Lung (tissue), 12 donors: ENCODE results near the gene NUB1. TPM values are rescaled to one million over a fixed set of nuclear protein-coding genes. Genes with fewer than 3 reads are reported as not detected.

ENCODE experiments used
- ATAC-seq: fragments of 200-7000 bp; cut with Tn5 transposase; one replicate; pipeline ENCODE4 v1.9.1; 2020; ENCODE audit warnings: moderate number of reproducible peaks; ENCODE audit not compliant: insufficient read depth, low FRiP score
- DNase-seq, 3 donors: peaks; one replicate each; pipeline ENCODE4 v3.0.0-alpha.2; 2013 to 2017
- H3K27ac ChIP-seq, 2 donors: one replicate each; pipeline ENCODE4 v1.5.1; 2013; ENCODE audit warnings: mild to moderate bottlenecking in 2 of 2, moderate library complexity in 2 of 2, control low read depth in 1 of 2, inconsistent platforms in 1 of 2, low read depth in 1 of 2, low read length in 1 of 2
- H3K27me3 ChIP-seq, 3 donors: one replicate each; pipeline ENCODE4 v1.5.1; 2013; ENCODE audit warnings: low read length in 2 of 3; ENCODE audit not compliant: control insufficient read depth in 3 of 3, insufficient read depth in 3 of 3
- H3K36me3 ChIP-seq, 4 donors: one replicate each; pipeline ENCODE4 v1.5.1; 2013; ENCODE audit warnings: low read length in 4 of 4, mild to moderate bottlenecking in 1 of 4, moderate library complexity in 1 of 4; ENCODE audit not compliant: control insufficient read depth in 4 of 4, insufficient read depth in 4 of 4
- H3K4me1 ChIP-seq, 5 donors: one replicate each; pipeline ENCODE4 v1.5.1; 2013; ENCODE audit warnings: low read length in 5 of 5, mild to moderate bottlenecking in 2 of 5, moderate library complexity in 1 of 5; ENCODE audit not compliant: control insufficient read depth in 5 of 5, insufficient read depth in 5 of 5
- H3K4me3 ChIP-seq: one replicate; pipeline ENCODE4 v1.5.1; 2013; ENCODE audit warnings: mild to moderate bottlenecking, control low read depth, moderate library complexity
- H3K9ac ChIP-seq, 2 donors: one replicate each; pipeline ENCODE4 v1.5.1; 2013; ENCODE audit warnings: low read length in 2 of 2, control low read depth in 1 of 2; ENCODE audit not compliant: insufficient read depth in 1 of 2
- H3K9me3 ChIP-seq, 4 donors: one replicate each; pipeline ENCODE4 v1.5.1; 2013; ENCODE audit warnings: low read length in 3 of 4, mild to moderate bottlenecking in 1 of 4, moderate library complexity in 1 of 4; ENCODE audit not compliant: control insufficient read depth in 4 of 4, insufficient read depth in 3 of 4
- WGBS, 2 donors: extraction: QIAGEN DNeasy Blood & Tissue Kit; methylation state at CpG; one replicate each; pipeline ENCODE4 v1.1.7; 2013; 5-methylcytosine and 5-hydroxymethylcytosine counted together
- polyA plus RNA-seq, 2 donors: library from polyadenylated mRNA; stranded (reverse); fragments of 200-250 nt; gene quantifications; one replicate each; pipeline ENCODE4 v1.2.1, GENCODE V29; 2013
- total RNA-seq, 2 donors: library from RNA; depleted of rRNA in 1 of 2; stranded (reverse); fragments of >200 nt in 1 of 2; gene quantifications; one replicate each; pipeline ENCODE4 v1.2.1, GENCODE V29; 2014 to 2021
- TF ChIP-seq, protein P1 (sequence below): IDR thresholded peaks from 2 replicates; pipeline ENCODE4 v1.5.1; 2012; ENCODE audit warnings: mild to moderate bottlenecking; ENCODE audit errors: control extremely low read depth, extremely low read depth
- donor health status: control.
- donor health status: control.
- donor health status: Bipolar disorder and iron deficiency.
- donor health status: healthy.
- donor health status: DM: yes; HTN: yes; CAD: no.

Gene NUB1
- total and polyA plus RNA-seq, 4 donors = 22.6 to 47.4 (median 34.6) TPM

DNA sequence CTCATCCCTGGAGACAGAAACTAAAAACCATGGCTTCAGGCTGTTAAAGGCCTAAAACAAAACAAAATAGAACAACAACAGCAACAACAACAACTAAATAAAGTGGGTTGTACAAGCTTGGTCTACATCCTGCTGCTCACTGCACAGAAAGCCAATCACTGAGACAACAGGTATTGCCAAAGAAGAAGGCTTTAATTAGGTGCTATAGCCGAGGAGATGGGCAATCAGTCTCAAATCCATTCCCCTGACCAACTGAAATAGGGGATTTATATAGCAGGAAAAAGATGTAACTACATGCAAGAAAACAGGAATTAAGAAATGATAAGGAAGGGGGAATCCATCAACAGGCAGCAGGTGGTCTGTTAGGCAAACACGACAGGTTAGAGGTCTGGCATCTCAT, 22.4 kb upstream of the NUB1 start:
- DNase-seq (no peak), ATAC-seq (no peak)
- Histone ChIP-seq H3K9me3 (peaks cover 0 to 9% (median 2%) of the 10 kb centered on the region in 4 donors), H3K4me1 (peaks cover 0 to 3% (median 0%) of the 10 kb centered on the region in 5 donors), H3K9ac (no peak overlapping the region), H3K36me3 (no peaks in the 10 kb centered on the region), H3K27ac (no peak overlapping the region), H3K4me3 (no peak overlapping the region), H3K27me3 (no peaks in the 10 kb centered on the region)
- TF ChIP-seq, protein P1, sequence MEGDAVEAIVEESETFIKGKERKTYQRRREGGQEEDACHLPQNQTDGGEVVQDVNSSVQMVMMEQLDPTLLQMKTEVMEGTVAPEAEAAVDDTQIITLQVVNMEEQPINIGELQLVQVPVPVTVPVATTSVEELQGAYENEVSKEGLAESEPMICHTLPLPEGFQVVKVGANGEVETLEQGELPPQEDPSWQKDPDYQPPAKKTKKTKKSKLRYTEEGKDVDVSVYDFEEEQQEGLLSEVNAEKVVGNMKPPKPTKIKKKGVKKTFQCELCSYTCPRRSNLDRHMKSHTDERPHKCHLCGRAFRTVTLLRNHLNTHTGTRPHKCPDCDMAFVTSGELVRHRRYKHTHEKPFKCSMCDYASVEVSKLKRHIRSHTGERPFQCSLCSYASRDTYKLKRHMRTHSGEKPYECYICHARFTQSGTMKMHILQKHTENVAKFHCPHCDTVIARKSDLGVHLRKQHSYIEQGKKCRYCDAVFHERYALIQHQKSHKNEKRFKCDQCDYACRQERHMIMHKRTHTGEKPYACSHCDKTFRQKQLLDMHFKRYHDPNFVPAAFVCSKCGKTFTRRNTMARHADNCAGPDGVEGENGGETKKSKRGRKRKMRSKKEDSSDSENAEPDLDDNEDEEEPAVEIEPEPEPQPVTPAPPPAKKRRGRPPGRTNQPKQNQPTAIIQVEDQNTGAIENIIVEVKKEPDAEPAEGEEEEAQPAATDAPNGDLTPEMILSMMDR = no peak
- 70 to 93% methylated on average over 2 of the region's 2 CpGs for WGBS, 2 donors

DNA sequence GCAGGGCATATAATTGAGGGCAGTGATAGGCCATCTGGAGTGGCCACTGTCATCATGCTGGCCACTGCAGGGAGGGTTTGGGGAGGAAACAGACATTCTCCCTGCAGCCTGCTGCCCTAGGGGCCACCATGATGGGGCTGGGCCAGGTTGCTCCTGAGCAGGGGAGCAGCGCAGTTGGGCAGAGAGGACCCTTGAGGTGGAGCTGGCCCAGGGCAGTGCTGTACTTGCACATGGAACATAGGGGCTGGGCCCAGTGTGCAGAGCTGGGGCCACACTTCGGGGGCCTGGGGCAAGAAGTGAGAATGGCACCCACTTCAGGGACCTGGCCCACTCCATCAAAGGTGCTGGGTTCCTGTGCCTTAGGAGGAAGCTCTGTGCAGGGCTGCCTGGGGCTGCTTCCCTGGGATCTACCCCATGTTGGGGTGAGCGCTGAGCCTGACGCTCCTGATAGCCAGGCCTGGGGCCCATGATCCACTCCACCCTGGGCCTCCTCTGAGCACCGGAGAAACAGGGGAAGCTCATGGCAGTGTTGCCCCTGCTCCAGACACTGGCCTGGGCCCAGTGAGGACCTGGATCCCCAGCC, 21.3 kb upstream of the NUB1 start:
- ATAC-seq (no peak), DNase-seq (no peak)
- no peaks in the 10 kb centered on the region for H3K4me1 ChIP-seq
- no peak overlapping the region for H3K4me3 ChIP-seq
- H3K36me3 ChIP-seq = no peaks in the 10 kb centered on the region
- TF ChIP-seq, protein P1 = no peak
- no peak overlapping the region for H3K9ac ChIP-seq
- H3K9me3 ChIP-seq = peaks cover 0 to 9% (median 2%) of the 10 kb centered on the region in 4 donors
- no peak overlapping the region for H3K27ac ChIP-seq
- 90 to 93% methylated on average over 5 of the region's 5 CpGs for WGBS, 2 donors
- H3K27me3 ChIP-seq = no peaks in the 10 kb centered on the region

DNA sequence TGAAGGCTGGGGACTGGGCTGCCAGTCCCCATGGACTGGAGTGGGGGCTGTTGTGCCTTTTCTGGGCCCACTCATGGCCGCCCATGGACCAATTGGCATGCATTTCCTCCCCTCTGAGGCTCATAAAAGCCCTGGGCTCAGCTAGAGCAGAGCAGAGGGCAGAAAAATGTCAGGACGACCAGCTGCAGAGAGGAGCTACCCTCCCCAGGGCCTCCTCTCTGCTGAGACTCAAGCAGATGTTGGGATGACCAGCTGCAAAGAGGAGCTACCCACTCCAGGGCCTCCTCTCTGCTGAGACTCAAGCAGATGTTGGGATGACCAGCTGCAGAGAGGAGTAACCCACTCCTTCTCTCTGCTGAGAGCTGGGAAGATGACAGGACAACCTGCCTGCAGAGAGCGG, 20.3 kb upstream of the NUB1 start:
- Histone ChIP-seq H3K4me3 (no peak overlapping the region), H3K27ac (no peak overlapping the region), H3K9me3 (peaks cover 0 to 9% (median 2%) of the 10 kb centered on the region in 4 donors), H3K36me3 (no peaks in the 10 kb centered on the region), H3K4me1 (no peaks in the 10 kb centered on the region), H3K9ac (no peak overlapping the region), H3K27me3 (no peaks in the 10 kb centered on the region)
- TF ChIP-seq, protein P1 = no peak
- ATAC-seq (no peak), DNase-seq (no peak)
- WGBS, 2 donors = 74 to 86% methylated on average over 3 of the region's 3 CpGs

DNA sequence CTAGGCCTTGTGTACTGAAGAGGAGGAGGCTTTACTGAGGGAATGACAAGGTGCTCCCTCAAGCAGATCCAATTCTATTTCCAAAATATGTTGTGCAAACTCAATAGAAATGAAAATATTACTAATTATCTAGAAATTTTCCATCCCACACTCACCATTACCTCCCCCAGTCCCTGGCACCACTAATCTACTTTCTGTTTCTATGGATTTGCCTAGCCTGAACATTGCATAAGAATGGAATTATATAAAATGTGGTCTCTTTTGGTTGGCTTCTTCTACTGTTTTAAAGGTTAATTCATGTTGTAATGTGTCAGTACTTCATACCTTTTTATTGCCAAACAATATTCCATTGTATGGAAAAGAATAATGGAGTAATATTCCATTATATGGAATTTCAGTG, 18.7 kb upstream of the NUB1 start:
- Histone ChIP-seq H3K27me3 (no peaks in the 10 kb centered on the region), H3K4me1 (no peaks in the 10 kb centered on the region), H3K4me3 (no peak overlapping the region), H3K9ac (no peak overlapping the region), H3K36me3 (no peaks in the 10 kb centered on the region), H3K27ac (no peak overlapping the region), H3K9me3 (peaks cover 0 to 9% (median 2%) of the 10 kb centered on the region in 4 donors)
- no peak for DNase-seq
- TF ChIP-seq, protein P1 = no peak
- no peak for ATAC-seq
